Measurements from ENCODE around the gene MAGI2.

GRCh38 chr7:79401254-79401653 lies 52.2 kb downstream of the MAGI2 start:
- no peak for TF ChIP-seq CTCF (IDR thresholded peaks at IDR 0.05; ENCODE audit: insufficient read depth, low read depth, low read length)
- TF ChIP-seq EZH2 (IDR thresholded peaks at IDR 0.05; ENCODE audit: insufficient read depth, low read length) = no peak

All from astrocyte (in vitro differentiated cells and primary cell).